Sigmoid colon (tissue), 7 donors: ENCODE data around the gene KIF5C. TPM values are rescaled to one million over a fixed set of nuclear protein-coding genes. Genes with fewer than 3 reads are reported as not detected.

ENCODE experiments used
- DNase-seq: peaks from one replicate; pipeline ENCODE4 v3.0.0-alpha.2; 2019
- H3K27ac ChIP-seq, 4 donors: fragments of 200-600 bp; sonication (generic); one replicate each; pipeline ENCODE4 v1.5.1; 2016 to 2019; ENCODE audit warnings: mild to moderate bottlenecking in 1 of 4
- H3K27me3 ChIP-seq, 3 donors: fragments of 200-600 bp; sonication (generic); one replicate each; pipeline ENCODE4 v1.5.1; 2019; ENCODE audit warnings: mild to moderate bottlenecking in 1 of 3
- H3K36me3 ChIP-seq, 4 donors: fragments of 200-600 bp; sonication (generic); one replicate each; pipeline ENCODE4 v1.5.1; 2016 to 2019
- H3K4me1 ChIP-seq, 4 donors: fragments of 200-600 bp; sonication (generic); one replicate each; pipeline ENCODE4 v1.5.1; 2017 to 2019
- H3K4me3 ChIP-seq, 4 donors: fragments of 200-600 bp; sonication (generic); one replicate each; pipeline ENCODE4 v1.5.1; 2017 to 2019; ENCODE audit warnings: mild to moderate bottlenecking in 2 of 4, moderate library complexity in 1 of 4
- H3K9me3 ChIP-seq, 4 donors: fragments of 200-600 bp in 3 of 4; sonication (generic) in 3 of 4; one replicate each; pipeline versions ENCODE4 v1.5.1 to v1.6.1; 2013 to 2019
- CTCF ChIP-seq, 4 experiments: fragments of 450-650 bp in 3 of 4; fragments of 200-600 bp in 1 of 4; IDR thresholded peaks; one replicate each; pipeline ENCODE4 v1.5.1; 2016 to 2019; ENCODE audit warnings: antibody characterized with exemption in 4 of 4, mild to moderate bottlenecking in 3 of 4, moderate library complexity in 2 of 4
- EP300 ChIP-seq, 4 donors: sonication (generic); formaldehyde crosslinking; IDR thresholded peaks; one replicate each; pipeline ENCODE4 v1.6.1; 2017; ENCODE audit warnings: antibody characterized with exemption in 4 of 4
- POLR2A ChIP-seq, 2 donors: fragments of 450-650 bp; IDR thresholded peaks; one replicate each; pipeline ENCODE4 v1.6.1; 2016; ENCODE audit warnings: antibody characterized with exemption in 2 of 2, mild to moderate bottlenecking in 2 of 2, moderate library complexity in 2 of 2
- POLR2AphosphoS5 ChIP-seq, 4 donors: sonication (generic); formaldehyde crosslinking; IDR thresholded peaks; one replicate each; pipeline ENCODE4 v1.6.1; 2017; ENCODE audit warnings: antibody characterized with exemption in 4 of 4
- WGBS, 2 donors: extraction: QIAGEN DNeasy Blood & Tissue Kit; methylation state at CpG; one replicate each; pipeline ENCODE4 v1.1.7; 2013; 5-methylcytosine and 5-hydroxymethylcytosine counted together
- intact Hi-C: fragments of 100-400 bp; cut with DNase I; formaldehyde crosslinking; loops from one replicate; pipeline ENCODE4 v1.15.1; 2023
- polyA plus RNA-seq, 3 donors: library from polyadenylated mRNA; stranded (reverse); fragments of 200-250 nt; gene quantifications; one replicate each; pipeline ENCODE4 v1.2.3, GENCODE V29; 2013
- total RNA-seq, 4 donors: library from RNA; depleted of rRNA; stranded (reverse); fragments of >200 nt; gene quantifications; one replicate each; pipeline ENCODE4 v1.1.0, GENCODE V29; 2016
- donor health status: healthy with polysubstance abuse.
- donor health status: Bipolar disorder and iron deficiency.
- donor health status: healthy.

The KIF5C gene
- total RNA-seq, result 10 to 100 TPM in 1 of 4 donors, 1 to 10 TPM in 3; 7.3 to 11.1 (median 7.9) TPM
- polyA plus RNA-seq, result 1 to 10 TPM in 2 of 3 donors, under 1 TPM in 1; 0.23 to 2.1 (median 1.2) TPM

GRCh38 chr2:148874868-148875341 lies at the start of gene KIF5C:
TSS of gene KIF5C (plus strand) at chr2:148875227. CDS start at chr2:148875618, 391 bp downstream.
- peaks cover 16 to 52% (median 21%) of the 10 kb centered on the region in 3 donors for H3K27me3 ChIP-seq
- H3K4me3 ChIP-seq, result peak within 1 kb of the TSS; percentile 28 to 54 (median 46)
- WGBS, 2 donors, result 1% methylated on average over 39 of the region's 39 CpGs
- peak; percentile 90 for DNase-seq
- no peak within 1 kb of the TSS for H3K27ac ChIP-seq
- H3K9me3 ChIP-seq, result no peaks in the 10 kb centered on the region
- TF ChIP-seq CTCF (IDR thresholded peaks at IDR 0.05), result no peak
- intact Hi-C loops, result loop anchor here (10.0 kb wide), 1 partner anchor 230 kb away; the partner anchor contains the start of gene EPC2
- no peaks in the 10 kb centered on the region for H3K36me3 ChIP-seq
- peaks cover 0 to 29% (median 23%) of the 10 kb centered on the region in 4 donors for H3K4me1 ChIP-seq

GRCh38 chr2:148826791-148827190 lies 48.2 kb upstream of the KIF5C start:
- Histone ChIP-seq H3K4me3 (no peak overlapping the region), H3K9me3 (no peaks in the 10 kb centered on the region), H3K36me3 (no peaks in the 10 kb centered on the region), H3K27ac (no peak overlapping the region), H3K4me1 (no peaks in the 10 kb centered on the region), H3K27me3 (no peaks in the 10 kb centered on the region)
- no peak for DNase-seq
- no peak for TF ChIP-seq POLR2A (IDR thresholded peaks at IDR 0.05)
- no peak for TF ChIP-seq CTCF (IDR thresholded peaks at IDR 0.05)
- TF ChIP-seq EP300 (IDR thresholded peaks at IDR 0.05), result no peak
- no peak for TF ChIP-seq POLR2AphosphoS5 (IDR thresholded peaks at IDR 0.05)
- intact Hi-C loops, result no loop called here

GRCh38 chr2:148828941-148829340 lies 46.1 kb upstream of the KIF5C start:
- Histone ChIP-seq H3K27ac (no peak overlapping the region), H3K27me3 (no peaks in the 10 kb centered on the region), H3K4me3 (no peak overlapping the region), H3K4me1 (no peaks in the 10 kb centered on the region), H3K9me3 (no peaks in the 10 kb centered on the region), H3K36me3 (no peaks in the 10 kb centered on the region)
- DNase-seq, result no peak
- TF ChIP-seq POLR2AphosphoS5 (IDR thresholded peaks at IDR 0.05) (no peak), POLR2A (IDR thresholded peaks at IDR 0.05) (no peak), CTCF (IDR thresholded peaks at IDR 0.05) (no peak), EP300 (IDR thresholded peaks at IDR 0.05) (no peak)
- 81 to 88% methylated on average over 2 of the region's 2 CpGs for WGBS, 2 donors
- intact Hi-C loops, result no loop called here

GRCh38 chr2:148829618-148830017 lies 45.4 kb upstream of the KIF5C start:
- H3K4me3 ChIP-seq, result no peak overlapping the region
- no peaks in the 10 kb centered on the region for H3K9me3 ChIP-seq
- H3K27me3 ChIP-seq, result no peaks in the 10 kb centered on the region
- H3K27ac ChIP-seq, result no peak overlapping the region
- no peaks in the 10 kb centered on the region for H3K4me1 ChIP-seq
- TF ChIP-seq CTCF (IDR thresholded peaks at IDR 0.05) (no peak), EP300 (IDR thresholded peaks at IDR 0.05) (no peak), POLR2AphosphoS5 (IDR thresholded peaks at IDR 0.05) (no peak), POLR2A (IDR thresholded peaks at IDR 0.05) (no peak)
- intact Hi-C loops, result no loop called here
- no peaks in the 10 kb centered on the region for H3K36me3 ChIP-seq
- no peak for DNase-seq
- WGBS, 2 donors, result 53 to 81% methylated on average over 3 of the region's 3 CpGs

GRCh38 chr2:148832637-148833036 lies 42.4 kb upstream of the KIF5C start:
- WGBS, 2 donors, result 92 to 95% methylated on average over 7 of the region's 7 CpGs
- no peaks in the 10 kb centered on the region for H3K27me3 ChIP-seq
- no peaks in the 10 kb centered on the region for H3K4me1 ChIP-seq
- DNase-seq, result no peak
- H3K9me3 ChIP-seq, result no peaks in the 10 kb centered on the region
- TF ChIP-seq POLR2AphosphoS5 (IDR thresholded peaks at IDR 0.05) (no peak), CTCF (IDR thresholded peaks at IDR 0.05) (no peak), EP300 (IDR thresholded peaks at IDR 0.05) (no peak), POLR2A (IDR thresholded peaks at IDR 0.05) (no peak)
- intact Hi-C loops, result no loop called here
- no peak overlapping the region for H3K4me3 ChIP-seq
- H3K27ac ChIP-seq, result no peak overlapping the region
- H3K36me3 ChIP-seq, result no peaks in the 10 kb centered on the region
